Measurements from ENCODE around the gene CEP295NL.

GRCh38 chr17:78913115-78913514, 10.1 kb upstream of the CEP295NL start:
- TF ChIP-seq CTCF (IDR thresholded peaks at IDR 0.05) (no peak), POLR2A (IDR thresholded peaks at IDR 0.05) (no peak)

Measured in vagina (tissue), 2 donors.